Panc1 (cell line): ENCODE results near the gene FOXP2. TPM values are rescaled to one million over a fixed set of nuclear protein-coding genes. Genes with fewer than 3 reads are reported as not detected.

Experiments used
- ATAC-seq: fragments of 200-7000 bp; cut with Tn5 transposase; 2 replicates; pipeline ENCODE4 v1.9.1; 2020; ENCODE audit warnings: mild to moderate bottlenecking, moderate library complexity
- BruUV-seq: library from RNA; stranded (reverse); fragments of 400-500 nt; replicated peaks from 2 replicates; lab custom pipeline; 2021; lab: Mats Ljungman, UMichigan
- CTCF ChIA-PET: fragments of 300-600 bp; sonication (Branson Sonifier 250); formaldehyde crosslinking; loops from one replicate; lab custom pipeline; 2022; ENCODE audit warnings: antibody characterized with exemption; lab: Charles Lee
- POLR2A ChIA-PET: fragments of 300-600 bp; sonication (Branson Sonifier 250); formaldehyde crosslinking; loops from one replicate; lab custom pipeline; 2022; ENCODE audit warnings: antibody characterized with exemption; lab: Charles Lee
- DNase-seq: peaks from one replicate; pipeline ENCODE4 v3.0.0-alpha.2; 2010; ENCODE audit warnings: low read depth, low spot score
- H3K27ac ChIP-seq: 2 replicates; pipeline ENCODE4 v1.5.1; 2011; ENCODE audit warnings: mild to moderate bottlenecking, low read length, inconsistent platforms
- H3K27me3 ChIP-seq: fragments of 200-500 bp; sonication (Bioruptor generic); 2 replicates; pipeline ENCODE4 v1.6.0; 2014; ENCODE audit warnings: low read length, inconsistent platforms; ENCODE audit not compliant: control insufficient read depth, insufficient read depth
- H3K36me3 ChIP-seq: fragments of 200-500 bp; sonication (Bioruptor generic); 2 replicates; pipeline ENCODE4 v1.5.1; 2014; ENCODE audit warnings: inconsistent platforms, mild to moderate bottlenecking, low read length, moderate library complexity; ENCODE audit not compliant: control insufficient read depth, insufficient read depth
- H3K4me1 ChIP-seq: 2 replicates; pipeline ENCODE4 v1.5.1; 2011; ENCODE audit warnings: inconsistent platforms, mild to moderate bottlenecking, low read length, moderate library complexity; ENCODE audit not compliant: control insufficient read depth, insufficient read depth
- H3K4me3 ChIP-seq, 2 experiments: 2 replicates each; pipeline ENCODE4 v1.5.1; 2011 to 2012; ENCODE audit warnings: low read depth in 2 of 2, low read length in 2 of 2, mild to moderate bottlenecking in 2 of 2, inconsistent platforms in 1 of 2, moderate library complexity in 1 of 2
- H3K9me3 ChIP-seq: fragments of 200-500 bp; sonication (Bioruptor generic); 2 replicates; pipeline ENCODE4 v1.5.1; 2014; ENCODE audit warnings: low read depth, mild to moderate bottlenecking, inconsistent platforms, low read length, moderate library complexity; ENCODE audit not compliant: control insufficient read depth, insufficient read depth
- CTCF ChIP-seq: fragments of 450-650 bp; IDR thresholded peaks from 2 replicates; pipeline ENCODE4 v1.5.1; 2017; ENCODE audit warnings: mild to moderate bottlenecking
- POLR2AphosphoS5 ChIP-seq: IDR thresholded peaks from 2 replicates; pipeline ENCODE4 v1.6.1; 2012; ENCODE audit warnings: mild to moderate bottlenecking, low read depth, low read length, moderate library complexity
- SIN3A ChIP-seq: IDR thresholded peaks from 2 replicates; pipeline ENCODE4 v1.6.1; 2012; ENCODE audit warnings: low read depth, mild to moderate bottlenecking, low read length, moderate library complexity, borderline replicate concordance; ENCODE audit not compliant: insufficient read depth
- TCF7L2 ChIP-seq: IDR thresholded peaks from 2 replicates; pipeline ENCODE4 v1.6.1; 2011; ENCODE audit warnings: mild to moderate bottlenecking, low read depth, low read length, inconsistent platforms
- in situ Hi-C: cut with HindIII; loops from 2 replicates; pipeline ENCODE4 v1.10.0; 2016; ENCODE audit warnings: low sequenced_read_pairs, low pct_unique_long_range_greater_than_20kb
- intact Hi-C: fragments of 100-400 bp; cut with micrococcal nuclease; formaldehyde crosslinking; loops from one replicate; pipeline ENCODE4 v1.10.0; 2022; ENCODE audit not compliant: unreplicated experiment
- total RNA-seq: library from RNA; stranded (reverse); gene quantifications from one replicate; pipeline ENCODE4 v1.2.1, GENCODE V29; 2021; ENCODE audit not compliant: unreplicated experiment
- TF ChIP-seq, protein P1 (sequence below), 2 experiments: IDR thresholded peaks; 2 replicates each; pipeline ENCODE4 v1.6.1; 2011 to 2012; ENCODE audit warnings: low read depth in 2 of 2, control low read depth in 1 of 2, low read length in 1 of 2, mild to moderate bottlenecking in 1 of 2, moderate library complexity in 1 of 2; ENCODE audit not compliant: insufficient read depth in 1 of 2

FOXP2 gene
- total RNA-seq, 1 experiment from 2014 or later, result 0.54 TPM

GRCh38 chr7:114416129-114416990, 1.7 kb downstream of the FOXP2 start:
- CTCF ChIA-PET, result no interaction called here
- POLR2A ChIA-PET, result no interaction called here
- in situ Hi-C loops (no loop called here), intact Hi-C loops (loop anchor here (10.0 kb wide), 1 partner anchor 392 kb away; no protein-coding TSS in a partner anchor)
- no peaks in the 10 kb centered on the region; the same call in 1 of the 2 replicates for H3K27me3 ChIP-seq
- ATAC-seq (no peak), DNase-seq (no peak)
- H3K9me3 ChIP-seq, result no peaks in the 10 kb centered on the region
- BruUV-seq, result no TSS peak
- no peak overlapping the region for H3K4me3 ChIP-seq
- peaks cover 6% of the 10 kb centered on the region for H3K4me1 ChIP-seq
- no peak overlapping the region for H3K27ac ChIP-seq
- H3K36me3 ChIP-seq, result no peaks in the 10 kb centered on the region
- TF ChIP-seq POLR2AphosphoS5, result no peak

GRCh38 chr7:114417290-114417689, 2.7 kb downstream of the FOXP2 start:
- Histone ChIP-seq H3K36me3 (no peaks in the 10 kb centered on the region), H3K9me3 (no peaks in the 10 kb centered on the region), H3K27me3 (no peaks in the 10 kb centered on the region; the same call in 1 of the 2 replicates), H3K4me3 (no peak overlapping the region), H3K4me1 (peaks cover 6% of the 10 kb centered on the region), H3K27ac (no peak overlapping the region)
- DNase-seq, result no peak
- intact Hi-C loops, result loop anchor here (10.0 kb wide), 1 partner anchor 392 kb away; no protein-coding TSS in a partner anchor
- in situ Hi-C loops, result no loop called here
- no TSS peak for BruUV-seq
- ChIA-PET POLR2A (no interaction called here), CTCF (no interaction called here)
- no peak for ATAC-seq
- no peak for TF ChIP-seq CTCF
- TF ChIP-seq, protein P1, sequence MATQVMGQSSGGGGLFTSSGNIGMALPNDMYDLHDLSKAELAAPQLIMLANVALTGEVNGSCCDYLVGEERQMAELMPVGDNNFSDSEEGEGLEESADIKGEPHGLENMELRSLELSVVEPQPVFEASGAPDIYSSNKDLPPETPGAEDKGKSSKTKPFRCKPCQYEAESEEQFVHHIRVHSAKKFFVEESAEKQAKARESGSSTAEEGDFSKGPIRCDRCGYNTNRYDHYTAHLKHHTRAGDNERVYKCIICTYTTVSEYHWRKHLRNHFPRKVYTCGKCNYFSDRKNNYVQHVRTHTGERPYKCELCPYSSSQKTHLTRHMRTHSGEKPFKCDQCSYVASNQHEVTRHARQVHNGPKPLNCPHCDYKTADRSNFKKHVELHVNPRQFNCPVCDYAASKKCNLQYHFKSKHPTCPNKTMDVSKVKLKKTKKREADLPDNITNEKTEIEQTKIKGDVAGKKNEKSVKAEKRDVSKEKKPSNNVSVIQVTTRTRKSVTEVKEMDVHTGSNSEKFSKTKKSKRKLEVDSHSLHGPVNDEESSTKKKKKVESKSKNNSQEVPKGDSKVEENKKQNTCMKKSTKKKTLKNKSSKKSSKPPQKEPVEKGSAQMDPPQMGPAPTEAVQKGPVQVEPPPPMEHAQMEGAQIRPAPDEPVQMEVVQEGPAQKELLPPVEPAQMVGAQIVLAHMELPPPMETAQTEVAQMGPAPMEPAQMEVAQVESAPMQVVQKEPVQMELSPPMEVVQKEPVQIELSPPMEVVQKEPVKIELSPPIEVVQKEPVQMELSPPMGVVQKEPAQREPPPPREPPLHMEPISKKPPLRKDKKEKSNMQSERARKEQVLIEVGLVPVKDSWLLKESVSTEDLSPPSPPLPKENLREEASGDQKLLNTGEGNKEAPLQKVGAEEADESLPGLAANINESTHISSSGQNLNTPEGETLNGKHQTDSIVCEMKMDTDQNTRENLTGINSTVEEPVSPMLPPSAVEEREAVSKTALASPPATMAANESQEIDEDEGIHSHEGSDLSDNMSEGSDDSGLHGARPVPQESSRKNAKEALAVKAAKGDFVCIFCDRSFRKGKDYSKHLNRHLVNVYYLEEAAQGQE (IDR thresholded peaks at IDR 0.05; ENCODE audit: insufficient read depth in 1 of 2, low read depth in 2 of 2, low read length in 1 of 2), result no peak
- TF ChIP-seq POLR2AphosphoS5, result no peak
- TF ChIP-seq SIN3A, result no peak
- TF ChIP-seq TCF7L2, result no peak

DNA sequence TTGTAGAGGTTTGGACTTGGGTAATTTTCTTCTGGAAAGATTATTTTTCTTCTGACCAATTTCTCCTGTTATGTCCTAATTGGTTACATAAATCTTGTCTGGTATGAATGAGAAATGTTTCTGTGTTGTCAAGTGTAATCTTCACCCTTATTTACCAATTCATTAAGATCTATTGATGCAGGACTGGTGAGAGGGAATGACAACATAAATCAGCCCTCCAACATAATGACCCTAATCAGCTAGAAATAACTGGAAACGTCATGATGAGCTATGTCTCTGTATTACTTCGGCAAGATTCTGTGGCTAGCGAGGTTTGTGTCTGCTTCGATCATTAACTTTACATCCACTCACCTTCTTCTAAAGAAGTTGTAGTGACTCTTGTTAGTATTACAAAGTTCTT, 3.5 kb downstream of the FOXP2 start:
- TF ChIP-seq, protein P1 (IDR thresholded peaks at IDR 0.05; ENCODE audit: insufficient read depth in 1 of 2, low read depth in 2 of 2, low read length in 1 of 2), result no peak
- TF ChIP-seq POLR2AphosphoS5 (no peak), TCF7L2 (no peak), CTCF (no peak), SIN3A (no peak)
- Histone ChIP-seq H3K36me3 (no peaks in the 10 kb centered on the region), H3K4me1 (peaks cover 6% of the 10 kb centered on the region), H3K9me3 (no peaks in the 10 kb centered on the region), H3K27ac (no peak overlapping the region), H3K27me3 (no peaks in the 10 kb centered on the region; the same call in 1 of the 2 replicates), H3K4me3 (no peak overlapping the region)
- BruUV-seq, result no TSS peak
- ChIA-PET POLR2A (no interaction called here), CTCF (no interaction called here)
- in situ Hi-C loops (no loop called here), intact Hi-C loops (loop anchor here (10.0 kb wide), 1 partner anchor 393 kb away; no protein-coding TSS in a partner anchor)
- DNase-seq (no peak), ATAC-seq (no peak)
